Brain microvascular endothelial cell (primary cell): Measurements from ENCODE around the gene PSG3.
"Not testable (repeated sequence)": the region's sequence is repeated elsewhere in the genome, so short reads cannot be mapped to it uniquely, and the experiment has no call there.

Experiments used
- DNase-seq: peaks from one replicate; pipeline ENCODE4 v3.0.0-alpha.2; 2020
- H3K27ac ChIP-seq: fragments of 250-450 bp; sonication (Bioruptor Pico); 2 replicates; pipeline ENCODE4 v1.5.1; 2020; ENCODE audit warnings: mild to moderate bottlenecking, moderate library complexity
- H3K27me3 ChIP-seq: fragments of 250-450 bp; sonication (Bioruptor Pico); replicated peaks from 2 replicates; pipeline ENCODE4 v1.5.1; 2020; ENCODE audit warnings: mild to moderate bottlenecking
- H3K36me3 ChIP-seq: fragments of 250-450 bp; sonication (Bioruptor Pico); replicated peaks from 2 replicates; pipeline ENCODE4 v1.5.1; 2020; ENCODE audit warnings: mild to moderate bottlenecking
- H3K4me3 ChIP-seq: 2 replicates; pipeline ENCODE4 v1.5.1; 2011; ENCODE audit warnings: low read depth, mild to moderate bottlenecking, control low read depth, low read length, moderate library complexity
- in situ Hi-C: cut with HindIII; loops from 2 replicates; pipeline ENCODE4 v1.10.0; 2017; ENCODE audit warnings: low sequenced_read_pairs, low pct_ligation_motif_present
- TF ChIP-seq, protein P1 (sequence below): IDR thresholded peaks from 2 replicates; pipeline ENCODE4 v1.5.1; 2011; ENCODE audit warnings: low read depth, mild to moderate bottlenecking, moderate library complexity, low read length, control low read depth, inconsistent platforms; ENCODE audit errors: missing control alignments

PSG3 gene

GRCh38 chr19:42762789-42763188 lies 22.5 kb upstream of the PSG3 start:
- TF ChIP-seq, protein P1, sequence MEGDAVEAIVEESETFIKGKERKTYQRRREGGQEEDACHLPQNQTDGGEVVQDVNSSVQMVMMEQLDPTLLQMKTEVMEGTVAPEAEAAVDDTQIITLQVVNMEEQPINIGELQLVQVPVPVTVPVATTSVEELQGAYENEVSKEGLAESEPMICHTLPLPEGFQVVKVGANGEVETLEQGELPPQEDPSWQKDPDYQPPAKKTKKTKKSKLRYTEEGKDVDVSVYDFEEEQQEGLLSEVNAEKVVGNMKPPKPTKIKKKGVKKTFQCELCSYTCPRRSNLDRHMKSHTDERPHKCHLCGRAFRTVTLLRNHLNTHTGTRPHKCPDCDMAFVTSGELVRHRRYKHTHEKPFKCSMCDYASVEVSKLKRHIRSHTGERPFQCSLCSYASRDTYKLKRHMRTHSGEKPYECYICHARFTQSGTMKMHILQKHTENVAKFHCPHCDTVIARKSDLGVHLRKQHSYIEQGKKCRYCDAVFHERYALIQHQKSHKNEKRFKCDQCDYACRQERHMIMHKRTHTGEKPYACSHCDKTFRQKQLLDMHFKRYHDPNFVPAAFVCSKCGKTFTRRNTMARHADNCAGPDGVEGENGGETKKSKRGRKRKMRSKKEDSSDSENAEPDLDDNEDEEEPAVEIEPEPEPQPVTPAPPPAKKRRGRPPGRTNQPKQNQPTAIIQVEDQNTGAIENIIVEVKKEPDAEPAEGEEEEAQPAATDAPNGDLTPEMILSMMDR: no peak
- Histone ChIP-seq H3K27me3 (no peaks in the 10 kb centered on the region), H3K4me3 (no peak overlapping the region), H3K36me3 (no peaks in the 10 kb centered on the region), H3K27ac (no peak overlapping the region)
- no peak for DNase-seq
- in situ Hi-C loops: no loop called here

- H3K27ac ChIP-seq: peak overlapping the region; percentile 47
- in situ Hi-C loops: not testable (repeated sequence)
These were observed 21.6 kb upstream of the PSG3 start for GRCh38 chr19:42761924-42762295.

GRCh38 chr19:42760954-42761923 lies 21.0 kb upstream of the PSG3 start:
- H3K27me3 ChIP-seq, H3K4me3 ChIP-seq, in situ Hi-C loops, H3K36me3 ChIP-seq: not testable (repeated sequence)
- DNase-seq: peak; percentile 87
- H3K27ac ChIP-seq: peak overlapping the region; percentile 47

More at GRCh38 chr19:42761924-42762295, 21.6 kb upstream of the PSG3 start:
- H3K27me3 ChIP-seq, H3K4me3 ChIP-seq, H3K36me3 ChIP-seq, DNase-seq: not testable (repeated sequence)

- H3K36me3 ChIP-seq, H3K27me3 ChIP-seq, H3K4me3 ChIP-seq, H3K27ac ChIP-seq, in situ Hi-C loops: not testable (repeated sequence)
- TF ChIP-seq, protein P1: peak; percentile 50
- DNase-seq: peak; percentile 22
These were observed 18.4 kb upstream of the PSG3 start for GRCh38 chr19:42758667-42759066.

DNA sequence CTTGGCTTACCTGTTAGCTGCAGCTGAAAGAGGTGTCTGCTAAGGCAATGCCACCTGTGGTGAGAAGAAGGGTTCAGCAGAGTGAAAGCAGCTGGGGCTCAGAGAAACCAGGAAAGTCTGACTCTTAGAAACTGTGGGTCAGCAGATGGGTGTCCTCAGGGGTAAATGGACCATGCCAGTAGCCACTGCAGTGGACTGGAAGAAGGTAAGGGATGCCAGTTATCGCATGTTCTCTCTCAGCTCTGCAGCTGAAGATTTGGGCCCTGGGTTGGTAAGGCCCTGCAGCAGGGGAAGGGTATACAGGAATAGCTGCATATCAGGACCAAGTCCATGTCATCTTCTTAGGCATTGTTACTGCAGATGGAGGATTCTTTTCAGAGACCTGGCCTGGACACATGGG lies 12.0 kb upstream of the PSG3 start:
- H3K36me3 ChIP-seq, H3K27ac ChIP-seq, DNase-seq, in situ Hi-C loops, H3K27me3 ChIP-seq, H3K4me3 ChIP-seq: not testable (repeated sequence)

DNA sequence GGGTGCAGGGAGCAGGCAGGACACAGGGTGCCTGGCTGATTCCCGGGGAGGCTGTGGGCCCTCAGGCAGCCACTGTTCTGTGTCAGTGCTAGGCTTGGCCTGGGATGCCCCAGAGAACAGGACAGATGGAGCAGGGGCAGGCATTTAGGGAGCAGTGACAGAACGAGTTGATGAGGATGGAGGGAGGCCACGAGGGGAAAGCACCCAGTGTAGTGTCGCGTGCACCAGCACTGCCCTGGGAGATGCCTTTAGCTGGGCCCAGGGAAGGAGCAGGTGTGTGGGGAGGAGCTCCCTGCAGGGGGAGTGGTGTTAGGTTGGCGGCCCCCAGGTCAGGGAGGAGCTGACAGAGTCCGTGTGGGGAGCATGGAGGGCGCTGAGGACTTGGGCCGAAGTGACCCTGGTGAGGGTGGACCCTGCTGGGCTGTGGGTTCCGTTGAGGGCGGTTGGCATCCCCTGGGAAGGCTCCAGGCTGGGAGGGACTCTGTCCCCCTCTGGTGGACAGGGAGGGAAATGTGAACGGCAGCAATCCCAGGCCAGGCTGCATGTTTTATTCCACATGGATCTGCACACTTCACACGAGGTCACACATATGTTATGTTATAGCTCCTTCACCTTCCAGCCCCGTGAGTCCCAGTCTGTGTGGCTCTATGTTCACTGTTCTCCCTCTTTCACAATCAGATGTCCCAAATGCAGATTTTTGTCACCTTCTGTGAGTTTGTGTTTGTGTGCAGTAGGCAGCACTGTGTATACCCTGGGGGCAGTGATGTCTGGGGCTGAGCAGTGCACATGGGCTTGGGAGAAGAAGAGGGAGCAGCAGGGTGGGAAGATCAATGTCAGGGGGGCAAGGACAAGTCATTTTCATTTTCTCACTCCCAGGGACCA lies 1.7 kb upstream of the PSG3 start:
- H3K4me3 ChIP-seq, H3K36me3 ChIP-seq, H3K27me3 ChIP-seq, in situ Hi-C loops, H3K27ac ChIP-seq: not testable (repeated sequence)
- TF ChIP-seq, protein P1: peak; percentile 63
- DNase-seq: peak; percentile 24

GRCh38 chr19:42737581-42738011 lies 2.7 kb downstream of the PSG3 start:
- H3K4me3 ChIP-seq, in situ Hi-C loops, H3K27ac ChIP-seq, H3K27me3 ChIP-seq, H3K36me3 ChIP-seq: not testable (repeated sequence)
- DNase-seq: peak; percentile 23

DNA sequence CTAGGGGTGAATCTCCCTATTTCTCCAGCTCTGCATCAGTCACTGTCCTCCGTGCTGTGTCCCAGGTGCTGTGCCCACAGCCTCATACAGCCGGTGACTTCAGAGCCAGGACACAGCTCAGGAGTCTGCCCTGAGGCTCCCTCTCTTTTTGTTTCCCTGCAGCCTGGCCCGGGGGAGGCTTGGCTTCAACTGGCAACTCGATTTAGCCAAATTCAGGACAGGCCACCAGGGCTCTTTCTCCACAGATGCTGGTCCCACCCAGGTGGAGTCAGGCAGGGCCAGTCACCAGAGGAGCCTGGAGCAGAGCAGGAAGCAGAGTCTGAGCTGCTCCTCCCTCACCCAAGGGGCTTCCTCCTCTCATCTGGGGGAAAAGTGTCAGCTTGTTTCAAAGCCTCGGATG lies 11.9 kb downstream of the PSG3 start:
- in situ Hi-C loops, H3K27ac ChIP-seq, H3K36me3 ChIP-seq, H3K27me3 ChIP-seq, H3K4me3 ChIP-seq, DNase-seq: not testable (repeated sequence)

GRCh38 chr19:42714000-42714399 lies 26.3 kb downstream of the PSG3 start:
- in situ Hi-C loops, H3K36me3 ChIP-seq, DNase-seq, H3K27me3 ChIP-seq, H3K4me3 ChIP-seq, H3K27ac ChIP-seq: not testable (repeated sequence)

DNA sequence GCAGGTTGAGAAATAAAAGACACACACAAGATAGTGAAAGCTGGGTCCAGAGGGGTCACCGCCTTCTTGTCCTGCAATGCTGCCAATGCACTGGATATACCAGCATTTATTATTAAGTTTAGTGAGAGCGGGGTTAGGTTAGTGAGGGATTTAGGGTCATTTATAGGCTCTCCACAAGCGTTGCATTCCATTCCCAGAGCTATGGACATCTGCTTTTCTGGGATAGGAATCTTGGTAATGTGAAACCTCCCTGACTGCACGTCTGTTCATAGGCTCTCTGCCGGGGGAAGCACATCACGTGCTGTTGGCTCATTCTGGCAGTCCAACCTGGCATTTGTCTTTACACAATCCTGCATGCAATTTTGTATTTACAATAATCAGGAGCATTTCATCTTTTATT lies 27.5 kb downstream of the PSG3 start:
- in situ Hi-C loops, H3K36me3 ChIP-seq, H3K27ac ChIP-seq, H3K4me3 ChIP-seq, DNase-seq, H3K27me3 ChIP-seq: not testable (repeated sequence)

DNA sequence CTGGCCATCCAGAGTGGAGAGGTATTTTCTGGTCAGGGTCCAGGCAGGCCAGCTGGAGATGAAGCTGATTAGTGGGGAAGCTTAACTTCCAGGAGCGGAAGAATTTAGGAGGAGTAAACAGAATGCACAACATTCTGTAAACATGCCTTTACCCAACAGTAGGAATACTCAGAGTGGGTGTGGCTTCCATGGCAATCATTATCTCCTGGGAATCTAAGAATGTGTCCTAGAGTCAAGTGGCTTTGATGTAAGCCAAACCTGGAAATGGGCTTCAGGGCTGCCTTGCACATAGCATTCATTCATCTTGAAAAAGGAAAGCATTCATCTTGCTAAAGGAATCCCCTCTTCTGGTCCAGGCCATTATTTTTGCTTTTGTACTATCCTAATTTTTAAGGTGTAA lies 29.3 kb downstream of the PSG3 start:
- DNase-seq, H3K27me3 ChIP-seq, H3K36me3 ChIP-seq, H3K4me3 ChIP-seq, H3K27ac ChIP-seq, in situ Hi-C loops: not testable (repeated sequence)
